Fibroblast of lung (primary cell): ENCODE measurements around the gene TMEM98. TPM values are rescaled to one million over a fixed set of nuclear protein-coding genes. Genes with fewer than 3 reads are reported as not detected.

Experiments used
- DNase-seq, 2 donors: peaks; one replicate each; pipeline versions ENCODE4 v3.0.0 to v3.0.0-alpha.2; 2010; ENCODE audit warnings: low read depth in 2 of 2
- H2AFZ ChIP-seq: 2 replicates; pipeline ENCODE4 v1.5.1; 2012; ENCODE audit warnings: low read length, control low read depth, inconsistent platforms
- H3K27ac ChIP-seq: 2 replicates; pipeline ENCODE4 v1.5.1; 2011; ENCODE audit warnings: low read length, control low read depth; ENCODE audit not compliant: insufficient read depth
- H3K27me3 ChIP-seq: 2 replicates; pipeline ENCODE4 v1.5.1; 2011; ENCODE audit warnings: mild to moderate bottlenecking, low read length; ENCODE audit not compliant: control insufficient read depth, insufficient read depth
- H3K36me3 ChIP-seq: 2 replicates; pipeline ENCODE4 v1.5.1; 2011; ENCODE audit warnings: low read length; ENCODE audit not compliant: control insufficient read depth, insufficient read depth
- H3K4me1 ChIP-seq: 2 replicates; pipeline ENCODE4 v1.5.1; 2011; ENCODE audit warnings: low read length; ENCODE audit not compliant: control insufficient read depth, insufficient read depth; ENCODE audit errors: extremely low read depth
- H3K4me2 ChIP-seq: 2 replicates; pipeline ENCODE4 v1.5.1; 2011; ENCODE audit warnings: low read length, control low read depth; ENCODE audit not compliant: insufficient read depth; ENCODE audit errors: extremely low read depth
- H3K4me3 ChIP-seq, 4 experiments: fragments of 200-600 bp in 1 of 4; sonication (generic) in 1 of 4; replicated peaks in 1 of 4; 2 replicates each; pipeline ENCODE4 v1.5.1; 2011 to 2016; ENCODE audit warnings: low read length in 4 of 4, low read depth in 3 of 4, mild to moderate bottlenecking in 3 of 4, control low read depth in 2 of 4, inconsistent platforms in 1 of 4, mixed read lengths in 1 of 4; ENCODE audit not compliant: insufficient read depth in 1 of 4; ENCODE audit errors: control extremely low read depth in 1 of 4
- H3K79me2 ChIP-seq: 2 replicates; pipeline ENCODE4 v1.5.1; 2012; ENCODE audit warnings: mild to moderate bottlenecking, low read length, inconsistent platforms; ENCODE audit not compliant: control insufficient read depth, insufficient read depth
- H3K9ac ChIP-seq: 2 replicates; pipeline ENCODE4 v1.5.1; 2011; ENCODE audit warnings: mild to moderate bottlenecking, low read length, control low read depth; ENCODE audit not compliant: insufficient read depth
- H3K9me3 ChIP-seq: 2 replicates; pipeline ENCODE4 v1.5.1; 2012; ENCODE audit warnings: low read depth, low read length; ENCODE audit not compliant: control insufficient read depth, insufficient read depth
- H4K20me1 ChIP-seq: 2 replicates; pipeline ENCODE4 v1.5.1; 2011; ENCODE audit warnings: low read length; ENCODE audit not compliant: control insufficient read depth, insufficient read depth; ENCODE audit errors: extremely low read depth
- EZH2 ChIP-seq: IDR thresholded peaks from 2 replicates; pipeline ENCODE4 v1.5.1; 2012; ENCODE audit warnings: low read length, control low read depth, mild to moderate bottlenecking; ENCODE audit errors: missing control alignments
- polyA plus RNA-seq, 2 donors: library from polyadenylated mRNA; depleted of rRNA in 1 of 2; stranded (reverse) in 1 of 2; unstranded in 1 of 2; fragments of >200 nt; gene quantifications; 2 replicates each; pipeline ENCODE4 v1.2.1, GENCODE V29; 2011 to 2012; ENCODE audit warnings: missing spikeins in 1 of 2
- total RNA-seq: library from RNA; depleted of rRNA; stranded (reverse); fragments of >200 nt; gene quantifications from 2 replicates; pipeline ENCODE4 v1.2.1, GENCODE V29; 2014
- TF ChIP-seq, protein P1 (sequence below), 2 donors: IDR thresholded peaks in 1 of 2; conservative IDR thresholded peaks in 1 of 2; 1 replicate in 1 of 2; 2 replicates in 1 of 2; pipeline ENCODE4 v1.5.1; 2011 to 2012; ENCODE audit warnings: low read length in 2 of 2, control low read depth in 1 of 2, inconsistent platforms in 1 of 2, low read depth in 1 of 2, mild to moderate bottlenecking in 1 of 2

Gene TMEM98
- total and polyA plus RNA-seq, 2 donors (not counting 1 experiment from before 2014, with no cell fraction given): 153 to 220 TPM

DNA sequence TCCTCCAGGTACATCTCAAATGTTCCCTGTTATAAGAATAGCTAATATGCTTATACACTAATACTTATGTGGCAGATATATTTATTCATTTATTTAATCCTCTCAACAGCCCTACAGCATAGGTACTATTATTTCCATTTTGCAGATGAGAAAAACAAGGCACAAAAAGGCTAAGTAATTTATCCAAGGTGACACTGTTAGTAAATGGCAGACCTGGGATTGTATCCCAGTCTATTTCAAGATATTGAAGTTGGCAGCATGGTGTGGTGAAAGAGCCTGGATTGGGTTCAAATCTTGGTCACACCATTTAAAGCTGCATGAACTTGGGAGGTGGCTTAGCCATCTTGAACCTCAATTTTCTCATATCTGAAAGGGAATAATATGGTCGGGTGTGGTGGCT lies 27.2 kb downstream of the TMEM98 start:
- H3K4me1 ChIP-seq: no peaks in the 10 kb centered on the region
- H3K4me3 ChIP-seq: no peak overlapping the region
- no peaks in the 10 kb centered on the region for H3K27me3 ChIP-seq
- no peaks in the 10 kb centered on the region for H4K20me1 ChIP-seq
- no peaks in the 10 kb centered on the region for H3K79me2 ChIP-seq
- no peaks in the 10 kb centered on the region for H3K36me3 ChIP-seq
- no peak for TF ChIP-seq EZH2
- TF ChIP-seq, protein P1, sequence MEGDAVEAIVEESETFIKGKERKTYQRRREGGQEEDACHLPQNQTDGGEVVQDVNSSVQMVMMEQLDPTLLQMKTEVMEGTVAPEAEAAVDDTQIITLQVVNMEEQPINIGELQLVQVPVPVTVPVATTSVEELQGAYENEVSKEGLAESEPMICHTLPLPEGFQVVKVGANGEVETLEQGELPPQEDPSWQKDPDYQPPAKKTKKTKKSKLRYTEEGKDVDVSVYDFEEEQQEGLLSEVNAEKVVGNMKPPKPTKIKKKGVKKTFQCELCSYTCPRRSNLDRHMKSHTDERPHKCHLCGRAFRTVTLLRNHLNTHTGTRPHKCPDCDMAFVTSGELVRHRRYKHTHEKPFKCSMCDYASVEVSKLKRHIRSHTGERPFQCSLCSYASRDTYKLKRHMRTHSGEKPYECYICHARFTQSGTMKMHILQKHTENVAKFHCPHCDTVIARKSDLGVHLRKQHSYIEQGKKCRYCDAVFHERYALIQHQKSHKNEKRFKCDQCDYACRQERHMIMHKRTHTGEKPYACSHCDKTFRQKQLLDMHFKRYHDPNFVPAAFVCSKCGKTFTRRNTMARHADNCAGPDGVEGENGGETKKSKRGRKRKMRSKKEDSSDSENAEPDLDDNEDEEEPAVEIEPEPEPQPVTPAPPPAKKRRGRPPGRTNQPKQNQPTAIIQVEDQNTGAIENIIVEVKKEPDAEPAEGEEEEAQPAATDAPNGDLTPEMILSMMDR (conservative IDR thresholded peaks at IDR 0.05 in 1 of 2, IDR thresholded peaks at IDR 0.05 in 1 of 2; ENCODE audit: low read depth in 1 of 2, low read length in 2 of 2): no peak
- no peak overlapping the region for H3K27ac ChIP-seq
- no peak overlapping the region for H3K9ac ChIP-seq
- no peak for DNase-seq
- H2AFZ ChIP-seq: no peak overlapping the region
- H3K9me3 ChIP-seq: no peaks in the 10 kb centered on the region
- no peak overlapping the region for H3K4me2 ChIP-seq

DNA sequence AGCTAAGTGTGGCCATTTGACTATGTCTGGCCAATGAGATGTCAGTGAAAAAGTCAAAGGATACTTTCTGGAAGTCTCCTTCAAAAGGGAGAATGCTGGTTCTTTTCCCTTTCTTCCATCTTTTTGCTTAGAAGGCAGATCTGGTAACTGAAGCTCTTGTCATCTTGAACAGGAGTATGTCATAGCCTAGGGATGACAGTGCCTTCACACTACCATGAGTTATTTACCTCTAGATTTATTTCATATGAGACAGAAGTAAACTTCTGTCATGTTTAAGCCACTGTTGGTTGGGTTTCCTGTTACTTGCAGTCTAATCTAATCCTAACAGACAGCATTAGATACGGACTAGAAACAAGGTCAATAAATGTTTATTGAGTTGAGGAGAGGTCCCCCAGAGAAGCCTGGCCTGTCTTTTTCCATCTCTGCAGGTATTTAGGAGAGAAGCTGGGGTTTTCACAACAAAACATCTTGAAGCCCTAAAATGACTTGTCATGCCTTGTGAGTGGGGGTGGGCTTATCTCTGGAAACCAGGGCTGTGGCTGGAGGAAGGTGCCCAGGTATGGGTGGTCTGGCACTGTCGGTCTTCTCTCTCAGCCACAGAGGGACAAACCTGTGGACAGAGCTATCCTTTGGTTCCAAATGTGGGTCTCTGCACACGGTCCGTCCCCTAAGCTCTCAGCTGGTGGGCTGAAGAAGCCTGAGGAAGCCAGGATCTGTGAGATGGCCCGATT lies 28.5 kb downstream of the TMEM98 start:
- no peak for DNase-seq
- H3K9ac ChIP-seq: no peak overlapping the region
- H3K4me1 ChIP-seq: no peaks in the 10 kb centered on the region
- H3K27me3 ChIP-seq: no peaks in the 10 kb centered on the region
- H3K4me3 ChIP-seq: no peak overlapping the region
- no peak overlapping the region for H3K27ac ChIP-seq
- H2AFZ ChIP-seq: no peak overlapping the region
- TF ChIP-seq, protein P1 (conservative IDR thresholded peaks at IDR 0.05 in 1 of 2, IDR thresholded peaks at IDR 0.05 in 1 of 2; ENCODE audit: low read depth in 1 of 2, low read length in 2 of 2): no peak
- no peak for TF ChIP-seq EZH2
- H3K4me2 ChIP-seq: no peak overlapping the region
- H3K9me3 ChIP-seq: no peaks in the 10 kb centered on the region
- H4K20me1 ChIP-seq: no peaks in the 10 kb centered on the region
- no peaks in the 10 kb centered on the region for H3K79me2 ChIP-seq
- no peaks in the 10 kb centered on the region for H3K36me3 ChIP-seq

DNA sequence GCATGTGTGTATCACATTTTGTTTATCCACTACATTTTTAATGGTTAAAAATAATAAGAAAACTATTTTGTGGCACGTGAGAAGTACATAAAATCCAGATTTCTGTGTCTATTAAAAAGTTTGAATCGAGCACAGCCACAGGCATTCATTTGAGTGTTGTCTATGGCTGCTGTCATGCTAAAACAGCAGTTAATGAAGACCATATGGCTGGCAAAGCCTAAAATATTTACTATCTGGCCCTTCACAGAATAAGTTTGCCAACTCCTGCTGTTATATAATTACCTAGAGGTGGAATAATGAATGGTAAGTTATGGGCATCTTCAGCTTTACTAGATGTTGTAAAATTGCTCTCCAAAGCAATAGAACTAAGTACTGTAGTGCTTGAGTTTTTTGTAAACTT lies 30.5 kb downstream of the TMEM98 start:
- Histone ChIP-seq H3K9ac (no peak overlapping the region), H3K27me3 (no peaks in the 10 kb centered on the region), H3K4me1 (no peaks in the 10 kb centered on the region), H4K20me1 (no peaks in the 10 kb centered on the region), H3K27ac (no peak overlapping the region), H3K9me3 (no peaks in the 10 kb centered on the region), H3K4me2 (no peak overlapping the region), H2AFZ (no peak overlapping the region), H3K4me3 (no peak overlapping the region), H3K36me3 (no peaks in the 10 kb centered on the region), H3K79me2 (no peaks in the 10 kb centered on the region)
- TF ChIP-seq, protein P1 (conservative IDR thresholded peaks at IDR 0.05 in 1 of 2, IDR thresholded peaks at IDR 0.05 in 1 of 2; ENCODE audit: low read depth in 1 of 2, low read length in 2 of 2): no peak
- no peak for TF ChIP-seq EZH2
- no peak for DNase-seq
